ENCODE data around the gene PARS2. TPM values are rescaled to one million over a fixed set of nuclear protein-coding genes. Genes with fewer than 3 reads are reported as not detected.

The PARS2 gene
- total and polyA plus RNA-seq, 8 donors = 3.9 to 6.1 (median 5.5) TPM

- H3K36me3 ChIP-seq = no peaks in the 10 kb centered on the region
- ATAC-seq (no peak), DNase-seq (no peak)
- H3K27me3 ChIP-seq = peaks cover 0 to 4% of the 10 kb centered on the region in 2 donors
- H3K4me3 ChIP-seq = no peak overlapping the region
- no peak overlapping the region for H3K27ac ChIP-seq
- intact Hi-C loops (cut with DNase I) = no loop called here
- no peaks in the 10 kb centered on the region for H3K4me1 ChIP-seq
- TF ChIP-seq, protein P1, sequence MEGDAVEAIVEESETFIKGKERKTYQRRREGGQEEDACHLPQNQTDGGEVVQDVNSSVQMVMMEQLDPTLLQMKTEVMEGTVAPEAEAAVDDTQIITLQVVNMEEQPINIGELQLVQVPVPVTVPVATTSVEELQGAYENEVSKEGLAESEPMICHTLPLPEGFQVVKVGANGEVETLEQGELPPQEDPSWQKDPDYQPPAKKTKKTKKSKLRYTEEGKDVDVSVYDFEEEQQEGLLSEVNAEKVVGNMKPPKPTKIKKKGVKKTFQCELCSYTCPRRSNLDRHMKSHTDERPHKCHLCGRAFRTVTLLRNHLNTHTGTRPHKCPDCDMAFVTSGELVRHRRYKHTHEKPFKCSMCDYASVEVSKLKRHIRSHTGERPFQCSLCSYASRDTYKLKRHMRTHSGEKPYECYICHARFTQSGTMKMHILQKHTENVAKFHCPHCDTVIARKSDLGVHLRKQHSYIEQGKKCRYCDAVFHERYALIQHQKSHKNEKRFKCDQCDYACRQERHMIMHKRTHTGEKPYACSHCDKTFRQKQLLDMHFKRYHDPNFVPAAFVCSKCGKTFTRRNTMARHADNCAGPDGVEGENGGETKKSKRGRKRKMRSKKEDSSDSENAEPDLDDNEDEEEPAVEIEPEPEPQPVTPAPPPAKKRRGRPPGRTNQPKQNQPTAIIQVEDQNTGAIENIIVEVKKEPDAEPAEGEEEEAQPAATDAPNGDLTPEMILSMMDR (IDR thresholded peaks at IDR 0.05) = no peak
- H3K9me3 ChIP-seq = no peaks in the 10 kb centered on the region
These were observed 8.6 kb upstream of the PARS2 start for GRCh38 chr1:54772951-54773350.

- Histone ChIP-seq H3K4me1 (peaks cover 5 to 13% of the 10 kb centered on the region in 2 donors), H3K9me3 (no peaks in the 10 kb centered on the region), H3K27me3 (no peaks in the 10 kb centered on the region), H3K27ac (no peak overlapping the region), H3K36me3 (no peaks in the 10 kb centered on the region), H3K4me3 (no peak overlapping the region)
- TF ChIP-seq, protein P1 (IDR thresholded peaks at IDR 0.05) = no peak
- intact Hi-C loops (cut with DNase I) = no loop called here
- no peak for DNase-seq
- no peak for ATAC-seq
These were observed 3.8 kb upstream of the PARS2 start for GRCh38 chr1:54768093-54768492.

DNA sequence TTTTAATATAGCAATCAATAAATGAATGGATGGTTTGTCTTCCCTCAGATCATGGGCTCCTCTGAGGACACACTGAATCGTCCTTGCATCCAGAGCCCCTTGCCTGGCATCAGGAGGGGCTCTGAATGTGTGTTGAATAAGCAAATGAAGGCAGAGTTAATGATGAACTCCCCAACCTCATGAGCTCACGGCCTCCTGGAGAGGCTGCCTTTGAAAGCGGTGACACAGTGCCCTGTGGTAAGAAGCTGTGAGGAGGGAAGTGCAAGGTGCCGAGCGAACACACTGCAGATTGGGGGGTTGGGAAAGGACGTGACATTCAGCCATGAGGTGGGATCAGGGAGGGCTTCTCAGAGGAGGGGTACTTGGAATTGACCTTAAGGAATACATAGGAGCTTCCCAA, 3.2 kb upstream of the PARS2 start:
- no peaks in the 10 kb centered on the region for H3K27me3 ChIP-seq
- no peak for DNase-seq
- intact Hi-C loops (cut with DNase I) = no loop called here
- no peak for ATAC-seq
- H3K36me3 ChIP-seq = no peaks in the 10 kb centered on the region
- no peaks in the 10 kb centered on the region for H3K9me3 ChIP-seq
- H3K4me3 ChIP-seq = no peak overlapping the region
- peaks cover 5 to 16% of the 10 kb centered on the region in 2 donors for H3K4me1 ChIP-seq
- TF ChIP-seq, protein P1 (IDR thresholded peaks at IDR 0.05) = no peak
- no peak overlapping the region for H3K27ac ChIP-seq

GRCh38 chr1:54766726-54767125, 2.4 kb upstream of the PARS2 start:
- TF ChIP-seq, protein P1 (IDR thresholded peaks at IDR 0.05) = no peak
- no peak overlapping the region for H3K27ac ChIP-seq
- no peak for ATAC-seq
- H3K4me1 ChIP-seq = peaks cover 5 to 16% of the 10 kb centered on the region in 2 donors
- H3K27me3 ChIP-seq = no peaks in the 10 kb centered on the region
- intact Hi-C loops (cut with DNase I) = no loop called here
- H3K9me3 ChIP-seq = no peaks in the 10 kb centered on the region
- no peaks in the 10 kb centered on the region for H3K36me3 ChIP-seq
- no peak overlapping the region for H3K4me3 ChIP-seq
- DNase-seq = no peak

DNA sequence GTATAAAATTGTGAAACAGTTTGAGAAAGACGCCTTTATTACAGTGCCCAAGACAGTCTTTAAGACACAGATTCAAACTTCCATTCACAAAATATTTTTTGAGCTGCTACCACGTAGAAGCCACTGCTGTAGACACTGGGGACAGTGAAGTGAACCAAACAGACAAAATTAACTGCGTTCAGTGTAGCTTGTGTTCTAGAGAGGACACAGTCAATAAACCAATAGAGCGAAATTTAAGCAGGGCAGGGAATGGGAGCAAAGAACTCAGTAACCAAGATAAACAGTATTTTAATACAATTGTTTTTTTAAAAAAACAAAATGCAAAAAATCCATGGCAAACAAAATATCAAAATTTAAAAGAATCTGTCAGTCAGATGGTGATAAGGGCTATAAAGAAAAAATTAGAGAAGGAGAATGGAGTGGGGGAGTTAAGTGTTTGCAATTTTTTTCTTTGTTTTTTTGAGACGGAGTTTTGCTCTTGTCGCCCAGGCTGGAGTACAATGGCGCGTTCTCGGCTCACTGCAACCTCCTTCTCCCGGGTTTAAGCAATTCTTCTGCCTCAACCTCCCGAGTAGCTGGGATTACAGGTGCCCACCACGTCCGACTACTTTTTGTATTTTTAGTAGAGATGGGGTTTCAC, 719 bp upstream of the PARS2 start:
- intact Hi-C loops (cut with DNase I) = no loop called here
- Histone ChIP-seq H3K27ac (peak overlapping the region; percentile 60 to 74), H3K4me3 (peak overlapping the region; percentile 78 to 88), H3K36me3 (no peaks in the 10 kb centered on the region), H3K27me3 (no peaks in the 10 kb centered on the region), H3K4me1 (peaks cover 5 to 16% of the 10 kb centered on the region in 2 donors), H3K9me3 (no peaks in the 10 kb centered on the region)
- DNase-seq (no peak), ATAC-seq (peak; percentile 17)
- TF ChIP-seq, protein P1 (IDR thresholded peaks at IDR 0.05) = no peak
